ENCODE measurements around the gene SNAPC2. TPM values are rescaled to one million over a fixed set of nuclear protein-coding genes. Genes with fewer than 3 reads are reported as not detected.
"Not testable (repeated sequence)": the region's sequence is repeated elsewhere in the genome, so short reads cannot be mapped to it uniquely, and the experiment has no call there.

Gene SNAPC2
- total RNA-seq, 1 donor from 2014 or later, result 14.1 TPM

DNA sequence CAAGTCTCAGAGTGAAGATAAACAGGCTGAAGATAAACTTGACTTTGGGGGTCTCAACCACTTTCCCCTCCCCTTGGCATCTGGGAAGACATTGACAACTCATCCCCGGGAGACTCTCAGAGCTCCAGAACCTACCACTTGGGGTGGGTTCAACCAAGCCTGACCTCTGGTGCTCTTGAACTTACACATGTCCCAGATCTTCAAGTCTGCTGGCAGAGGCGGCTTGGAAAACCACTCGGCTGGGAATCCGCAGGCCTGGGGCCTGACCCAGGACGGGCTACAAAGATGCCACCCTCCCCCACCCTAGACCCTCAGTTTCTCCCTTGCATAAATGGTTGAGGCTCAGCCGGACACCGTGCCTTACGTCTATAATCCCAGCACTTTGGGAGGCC is 31.3 kb upstream of the SNAPC2 start:
- no peak for DNase-seq

DNA sequence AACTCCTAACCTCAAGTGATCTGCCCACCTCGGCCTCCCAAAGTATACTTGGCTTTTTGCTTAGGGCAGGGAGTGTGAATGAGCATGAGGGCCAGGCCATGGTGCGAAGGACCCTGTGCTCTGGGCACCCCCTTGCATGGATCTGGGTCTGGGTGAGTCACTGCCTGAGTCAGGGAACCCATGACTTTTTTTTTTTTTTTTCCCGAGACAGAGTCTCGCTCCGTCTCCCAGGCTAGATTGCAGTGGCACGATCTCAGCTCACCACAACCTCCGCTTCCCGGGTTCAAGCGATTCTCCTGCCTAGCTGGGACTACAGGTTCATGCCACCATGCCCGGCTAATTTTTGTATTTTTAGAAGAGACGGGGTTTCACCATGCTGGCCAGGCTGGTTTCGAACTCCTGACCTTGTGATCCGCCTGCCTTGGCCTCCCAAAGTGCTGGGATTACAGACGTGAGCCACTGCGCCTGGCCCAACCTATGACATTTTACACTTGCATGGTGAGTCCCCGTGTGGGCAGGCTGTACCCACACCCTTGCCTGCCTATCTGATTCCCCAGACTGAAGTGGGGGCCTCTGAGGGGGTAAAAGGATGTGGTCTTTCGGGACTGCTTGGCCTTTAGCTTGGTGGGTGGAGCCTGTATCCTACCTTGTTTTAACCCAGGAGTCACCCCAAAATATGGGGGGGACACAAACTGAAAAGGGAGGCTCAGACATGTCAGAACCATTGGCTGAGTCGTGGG is 26.6 kb upstream of the SNAPC2 start:
- not testable (repeated sequence) for DNase-seq

DNA sequence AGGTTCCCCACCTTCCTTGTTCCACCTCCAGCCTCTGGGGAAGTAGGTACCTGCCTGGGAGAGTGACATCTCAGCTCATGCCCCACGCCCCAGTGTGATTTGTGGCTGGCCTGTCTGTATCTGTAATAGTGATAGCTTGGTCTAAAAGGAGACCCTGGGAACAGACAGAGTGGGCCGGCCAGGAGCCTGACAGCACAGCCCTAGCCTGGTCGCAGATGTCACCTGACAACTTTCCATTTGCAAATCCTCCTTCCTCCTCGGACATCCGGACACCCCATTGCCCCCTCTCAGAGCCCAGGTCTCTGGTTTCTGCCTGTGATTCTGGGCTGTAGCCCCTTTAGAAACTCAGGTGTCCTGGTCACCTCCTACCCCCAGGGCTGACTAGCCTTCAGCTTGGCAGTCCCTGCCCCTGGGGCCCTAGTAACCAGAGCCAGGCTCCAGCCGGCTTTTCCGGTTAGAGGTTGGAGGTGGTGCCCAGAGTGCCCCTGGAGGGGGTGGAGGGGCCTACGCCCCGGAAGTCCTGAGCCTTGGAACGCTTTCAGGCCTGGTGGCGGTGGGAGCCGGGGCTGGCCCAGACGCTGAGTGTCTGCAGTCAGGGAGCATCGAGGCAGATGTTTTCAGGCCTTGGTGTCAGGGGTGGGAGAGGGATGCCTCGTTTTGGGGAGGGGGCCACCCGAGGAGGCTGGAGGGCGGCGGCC is 25.4 kb upstream of the SNAPC2 start:
- no peak for DNase-seq

DNA sequence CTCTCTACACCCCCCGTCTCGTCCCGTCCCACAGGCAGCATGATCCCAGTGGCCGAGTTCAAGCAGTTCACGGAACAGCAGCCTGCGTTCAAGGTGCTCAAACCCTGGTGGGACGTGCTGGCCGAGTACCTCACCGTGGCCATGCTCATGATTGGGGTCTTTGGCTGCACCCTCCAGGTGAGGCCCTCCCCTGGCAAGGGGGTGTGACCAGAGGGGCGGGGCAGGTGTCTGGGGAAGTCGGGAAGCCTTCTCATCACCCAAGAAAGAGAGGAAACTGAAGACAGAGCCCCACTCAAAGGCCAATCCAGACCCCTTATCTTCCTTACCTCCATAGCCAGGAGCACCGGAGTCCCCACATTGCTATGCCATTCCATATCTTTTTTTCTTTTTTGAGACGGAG is 24.6 kb upstream of the SNAPC2 start:
- DNase-seq, result no peak

DNA sequence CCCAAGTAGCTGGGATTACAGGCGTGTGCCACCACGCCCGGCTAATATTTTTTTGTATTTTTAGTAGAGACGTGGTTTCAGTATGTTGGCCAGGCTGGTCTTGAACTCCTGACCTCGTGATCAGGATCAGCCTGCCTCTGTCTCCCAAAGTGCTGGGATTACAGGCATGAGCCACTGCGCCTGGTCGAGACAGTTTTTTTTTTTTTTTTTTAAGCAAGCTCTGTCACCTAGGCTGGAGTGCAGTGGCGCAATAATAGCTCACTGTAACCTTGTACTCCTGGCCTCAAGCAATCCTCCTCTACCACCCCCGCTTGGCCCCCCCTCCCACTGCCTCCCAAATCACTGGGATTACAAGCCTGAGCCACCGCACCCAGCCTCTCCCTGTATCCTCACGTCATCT is 22.8 kb upstream of the SNAPC2 start:
- DNase-seq, result no peak

DNA sequence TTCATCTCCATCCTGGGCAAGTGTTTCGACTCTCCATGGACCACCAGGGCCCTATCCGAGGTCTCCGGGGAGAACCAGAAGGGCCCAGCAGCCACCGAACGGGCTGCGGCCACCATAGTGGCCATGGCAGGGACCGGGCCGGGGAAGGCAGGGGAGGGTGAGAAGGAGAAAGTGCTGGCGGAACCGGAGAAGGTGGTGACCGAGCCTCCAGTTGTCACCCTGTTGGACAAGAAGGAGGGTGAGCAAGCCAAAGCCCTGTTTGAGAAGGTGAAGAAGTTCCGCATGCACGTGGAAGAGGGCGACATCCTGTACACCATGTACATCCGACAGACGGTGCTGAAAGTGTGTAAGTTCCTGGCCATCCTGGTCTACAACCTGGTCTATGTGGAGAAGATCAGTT is 21.2 kb upstream of the SNAPC2 start:
- no peak for DNase-seq

DNA sequence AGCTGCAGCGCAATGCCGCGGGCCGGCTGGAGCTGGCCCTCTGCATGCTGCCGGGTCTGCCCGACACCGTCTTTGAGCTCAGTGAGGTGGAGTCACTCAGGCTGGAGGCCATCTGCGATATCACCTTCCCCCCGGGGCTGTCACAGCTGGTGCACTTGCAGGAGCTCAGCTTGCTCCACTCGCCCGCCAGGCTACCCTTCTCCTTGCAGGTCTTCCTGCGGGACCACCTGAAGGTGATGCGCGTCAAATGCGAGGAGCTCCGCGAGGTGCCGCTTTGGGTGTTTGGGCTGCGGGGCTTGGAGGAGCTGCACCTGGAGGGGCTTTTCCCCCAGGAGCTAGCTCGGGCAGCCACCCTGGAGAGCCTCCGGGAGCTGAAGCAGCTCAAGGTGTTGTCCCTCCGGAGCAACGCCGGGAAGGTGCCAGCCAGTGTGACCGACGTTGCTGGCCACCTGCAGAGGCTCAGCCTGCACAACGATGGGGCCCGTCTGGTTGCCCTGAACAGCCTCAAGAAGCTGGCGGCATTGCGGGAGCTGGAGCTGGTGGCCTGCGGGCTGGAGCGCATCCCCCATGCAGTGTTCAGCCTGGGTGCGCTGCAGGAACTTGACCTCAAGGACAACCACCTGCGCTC is 20.3 kb upstream of the SNAPC2 start:
- DNase-seq, result no peak

DNA sequence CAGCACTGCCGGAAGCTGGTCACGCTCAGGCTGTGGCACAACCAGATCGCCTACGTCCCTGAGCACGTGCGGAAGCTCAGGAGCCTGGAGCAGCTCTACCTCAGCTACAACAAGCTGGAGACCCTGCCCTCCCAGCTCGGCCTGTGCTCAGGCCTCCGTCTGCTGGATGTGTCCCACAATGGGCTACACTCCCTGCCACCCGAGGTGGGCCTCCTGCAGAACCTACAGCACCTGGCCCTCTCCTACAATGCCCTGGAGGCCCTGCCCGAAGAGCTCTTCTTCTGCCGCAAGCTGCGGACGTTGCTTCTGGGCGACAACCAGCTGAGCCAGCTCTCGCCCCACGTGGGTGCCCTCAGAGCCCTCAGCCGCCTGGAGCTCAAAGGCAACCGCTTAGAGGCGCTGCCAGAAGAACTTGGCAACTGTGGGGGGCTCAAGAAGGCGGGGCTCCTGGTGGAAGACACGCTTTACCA is 19.7 kb upstream of the SNAPC2 start:
- no peak for DNase-seq

DNA sequence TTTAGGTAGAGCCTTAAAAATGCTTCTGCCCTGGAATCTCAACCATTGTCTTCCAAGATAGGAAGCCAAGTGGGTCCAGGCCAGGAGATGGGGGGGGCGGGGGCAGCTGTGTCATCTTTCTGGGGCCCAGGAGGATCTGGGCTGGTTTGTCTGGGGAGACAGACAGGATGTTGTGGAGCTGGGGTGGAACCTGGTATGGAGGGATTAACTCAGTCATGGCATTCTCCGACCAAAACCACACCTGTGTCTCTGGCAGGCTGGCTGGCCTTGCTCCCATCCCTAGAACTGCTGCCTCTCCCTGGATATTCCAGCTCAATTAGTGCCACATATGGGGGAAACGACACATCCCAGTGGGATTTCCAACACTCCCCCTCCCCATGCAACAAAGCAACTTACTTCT is 19.2 kb upstream of the SNAPC2 start:
- DNase-seq, result no peak

DNA sequence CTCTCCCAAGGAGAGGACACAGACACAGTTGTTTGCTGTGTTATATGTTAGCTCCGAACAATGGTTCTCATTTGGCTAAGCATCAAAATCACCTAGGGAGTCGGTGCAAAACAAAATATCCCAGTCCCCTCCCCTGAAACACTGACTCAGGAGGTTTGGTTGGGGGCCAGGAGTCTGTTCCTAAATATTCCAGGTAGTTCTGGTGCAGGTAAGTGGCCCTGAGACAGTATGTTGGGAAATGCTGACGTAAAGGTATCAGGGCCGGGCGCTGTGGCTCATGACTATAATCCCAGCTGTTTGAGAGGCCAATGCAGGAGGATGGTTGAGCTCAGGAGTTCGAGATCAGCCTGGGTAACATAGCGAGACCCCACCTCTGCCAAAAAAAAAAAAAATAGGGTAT is 18.8 kb upstream of the SNAPC2 start:
- no peak for DNase-seq

DNA sequence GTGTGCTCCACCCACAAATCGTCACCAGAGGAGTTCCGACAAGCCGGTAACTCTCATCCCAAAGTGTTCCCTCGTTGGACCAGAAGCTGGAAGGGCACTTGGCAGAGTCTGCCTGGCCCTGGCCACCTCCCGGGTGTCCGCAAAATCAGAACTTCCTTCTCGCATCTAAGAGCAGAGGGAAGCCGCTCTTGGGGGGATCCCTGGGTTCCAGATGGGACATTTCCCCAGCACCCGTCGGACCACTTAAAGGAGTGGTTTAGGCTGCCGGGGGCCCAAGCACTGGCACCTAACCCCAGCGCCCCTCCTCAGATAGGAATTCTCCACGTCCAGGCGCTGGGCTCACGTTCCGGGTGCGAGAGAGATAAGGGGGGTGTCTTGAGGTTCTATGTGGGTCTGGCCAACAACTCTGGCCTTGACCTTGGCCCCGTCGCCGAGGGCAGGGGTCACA is 17.3 kb upstream of the SNAPC2 start:
- no peak for DNase-seq

DNA sequence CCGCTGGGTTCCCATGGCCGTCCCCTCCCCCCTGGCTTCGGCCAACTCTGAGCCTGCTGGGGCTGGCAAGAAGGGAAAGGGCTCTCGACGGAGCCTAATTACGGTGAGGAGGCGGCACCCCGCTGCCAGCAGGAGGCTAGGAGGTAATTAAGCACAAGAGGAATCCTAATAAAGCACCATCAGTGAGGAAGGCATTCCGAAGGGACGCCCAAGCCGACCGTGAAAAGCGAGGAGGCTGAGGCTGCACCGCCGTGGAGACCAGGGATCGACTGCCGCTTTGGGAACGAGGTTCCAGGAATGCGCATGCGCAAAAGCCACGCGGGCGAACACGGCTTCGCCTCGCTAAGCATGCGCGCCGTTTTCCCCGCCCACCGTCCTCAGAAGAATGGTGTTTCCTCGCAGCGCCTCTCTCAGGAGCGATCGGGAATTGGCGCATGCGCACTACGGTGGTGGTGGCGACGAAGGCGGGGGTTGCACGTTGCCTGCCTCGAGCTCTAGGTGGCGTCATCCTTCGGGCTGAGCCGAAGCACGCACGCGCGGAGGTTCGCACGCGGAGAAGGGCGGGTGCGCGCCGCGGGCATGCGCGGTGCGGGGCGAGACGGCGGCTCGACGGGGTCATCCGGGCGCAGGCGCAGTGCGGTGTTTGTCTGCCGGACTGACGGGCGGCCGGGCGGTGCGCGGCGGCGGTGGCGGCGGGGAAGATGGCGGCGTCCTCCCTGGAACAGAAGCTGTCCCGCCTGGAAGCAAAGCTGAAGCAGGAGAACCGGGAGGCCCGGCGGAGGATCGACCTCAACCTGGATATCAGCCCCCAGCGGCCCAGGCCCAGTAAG is 16.7 kb upstream of the SNAPC2 start, which contains the start of gene MAP2K7:
TSS of gene MAP2K7 (plus strand) at position 634 of the 830 bp plus-strand sequence. CDS start at position 702, 68 bp downstream.
- peak; percentile 100 for DNase-seq

DNA sequence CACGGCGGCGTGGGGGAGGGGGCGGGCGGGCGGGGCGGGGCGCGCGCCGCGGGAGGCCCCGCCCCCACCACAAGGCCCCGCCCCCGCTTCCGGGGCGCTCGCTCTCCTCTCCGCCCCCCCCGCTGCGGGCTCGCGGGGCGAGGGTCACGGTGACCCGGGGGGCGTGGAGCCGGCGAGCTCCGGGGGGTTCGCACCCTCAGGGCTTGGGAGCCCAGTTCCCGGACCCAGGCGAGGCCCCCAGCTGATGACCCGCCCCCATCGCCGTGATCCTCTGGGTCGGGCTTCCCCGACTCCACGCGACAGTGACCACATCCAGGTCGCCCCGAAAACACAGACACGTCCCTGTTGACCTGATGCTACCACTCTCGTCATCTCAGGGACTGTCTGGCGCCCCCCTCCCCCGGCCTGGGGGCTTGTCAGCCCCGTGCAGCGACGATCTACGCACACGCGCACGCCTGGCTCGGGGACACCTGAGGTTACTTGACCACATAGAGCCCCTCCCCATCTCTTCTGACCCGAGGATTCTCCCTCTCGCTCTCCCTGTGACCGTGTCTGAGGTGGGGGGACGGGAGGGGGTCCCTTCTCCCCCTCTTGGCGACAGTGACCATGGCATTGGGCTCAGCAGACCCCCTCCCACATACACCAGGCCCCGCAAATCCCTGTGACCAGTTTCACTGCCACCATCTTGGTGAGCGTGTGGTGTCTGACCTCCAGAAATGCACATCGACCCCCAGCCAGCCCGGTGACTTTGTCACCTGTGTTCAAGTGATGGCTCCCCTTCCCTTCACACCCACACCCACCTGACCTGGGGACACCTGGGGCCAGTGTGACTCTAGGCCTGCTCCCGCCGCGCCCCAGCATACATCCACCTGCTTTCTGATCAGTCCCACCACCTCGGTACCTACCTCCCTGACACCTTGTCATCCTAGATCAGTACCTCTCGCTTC is 15.8 kb upstream of the SNAPC2 start:
- DNase-seq, result peak; percentile 30

DNA sequence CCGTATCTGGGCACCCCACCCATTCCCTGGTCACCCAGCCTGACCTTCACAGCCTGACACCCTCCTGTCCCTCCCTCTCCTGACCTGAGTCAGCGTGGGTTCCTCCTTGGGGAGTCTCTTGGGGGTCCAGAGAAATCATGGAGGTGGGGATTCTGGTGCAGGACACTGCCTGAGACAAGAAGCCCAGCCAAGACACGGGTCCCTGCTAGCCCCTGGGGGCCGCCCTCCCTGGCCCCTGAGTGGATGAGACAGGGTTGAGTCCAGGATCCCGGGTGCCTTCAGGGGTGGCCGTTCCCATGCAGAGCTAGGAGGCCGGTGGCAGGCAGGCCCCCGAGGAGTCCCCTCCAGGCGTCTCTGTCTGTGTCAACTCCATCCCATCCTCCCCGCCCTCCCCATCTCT is 14.9 kb upstream of the SNAPC2 start:
- no peak for DNase-seq

DNA sequence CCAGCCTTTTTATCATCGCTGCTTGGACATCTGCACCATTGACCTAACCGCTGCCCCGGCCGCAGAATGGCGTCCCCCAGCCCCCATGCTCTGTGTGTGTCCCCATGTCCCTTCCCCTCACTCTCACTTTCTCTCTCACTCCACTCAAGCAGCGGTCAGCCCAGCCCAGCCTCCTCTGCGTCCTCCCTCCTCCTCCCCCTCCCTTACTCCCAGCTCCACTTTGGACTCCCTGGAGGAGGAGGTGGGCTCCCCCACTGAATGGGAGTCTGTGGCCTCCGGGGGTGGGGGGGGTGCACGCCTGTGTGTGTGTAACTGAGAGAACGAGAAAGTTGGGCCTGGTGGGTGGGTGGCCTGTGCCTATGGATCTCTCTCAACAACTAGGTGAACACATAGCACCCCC is 14.3 kb upstream of the SNAPC2 start:
- DNase-seq, result no peak

DNA sequence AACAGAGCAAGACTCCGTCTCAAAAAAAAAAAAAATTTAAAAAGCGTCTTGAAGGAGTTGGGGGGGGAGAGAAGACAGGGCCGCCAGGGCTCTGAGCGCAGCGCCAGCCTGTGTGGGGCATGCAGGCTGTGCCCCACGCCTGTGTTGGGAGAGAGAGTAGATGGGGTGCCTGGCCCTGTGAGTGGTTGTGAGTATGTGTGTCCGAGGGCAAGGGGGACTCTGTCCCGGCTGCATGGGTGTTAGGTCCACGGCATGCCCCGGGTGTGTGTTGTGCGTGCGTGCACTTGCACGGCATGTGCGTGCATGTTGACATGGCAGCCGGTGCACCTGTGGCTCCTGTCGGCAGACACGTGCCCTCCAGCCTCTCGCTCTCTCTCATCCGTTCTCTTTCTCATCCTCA is 13.0 kb upstream of the SNAPC2 start:
- DNase-seq, result no peak

DNA sequence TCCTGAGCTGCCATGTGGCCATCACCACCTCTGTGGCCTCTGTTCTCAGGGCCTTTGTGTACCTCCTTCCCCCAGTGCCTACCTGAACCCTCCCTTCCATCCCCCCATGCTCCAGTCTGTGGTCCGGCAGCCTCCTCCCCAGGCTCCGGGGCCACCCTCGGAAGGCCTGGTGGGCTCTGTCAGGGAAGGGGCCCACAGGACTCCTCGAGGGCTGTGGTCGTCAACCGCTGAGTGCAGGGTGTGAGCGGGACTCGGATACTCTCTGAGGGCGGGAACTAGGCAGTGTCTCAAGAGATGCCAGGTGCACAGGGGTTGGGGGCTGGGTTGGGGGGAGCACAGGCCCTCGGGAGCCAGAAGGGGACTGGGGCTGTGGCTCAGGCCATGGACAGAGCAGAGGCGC is 12.6 kb upstream of the SNAPC2 start:
- DNase-seq, result no peak

DNA sequence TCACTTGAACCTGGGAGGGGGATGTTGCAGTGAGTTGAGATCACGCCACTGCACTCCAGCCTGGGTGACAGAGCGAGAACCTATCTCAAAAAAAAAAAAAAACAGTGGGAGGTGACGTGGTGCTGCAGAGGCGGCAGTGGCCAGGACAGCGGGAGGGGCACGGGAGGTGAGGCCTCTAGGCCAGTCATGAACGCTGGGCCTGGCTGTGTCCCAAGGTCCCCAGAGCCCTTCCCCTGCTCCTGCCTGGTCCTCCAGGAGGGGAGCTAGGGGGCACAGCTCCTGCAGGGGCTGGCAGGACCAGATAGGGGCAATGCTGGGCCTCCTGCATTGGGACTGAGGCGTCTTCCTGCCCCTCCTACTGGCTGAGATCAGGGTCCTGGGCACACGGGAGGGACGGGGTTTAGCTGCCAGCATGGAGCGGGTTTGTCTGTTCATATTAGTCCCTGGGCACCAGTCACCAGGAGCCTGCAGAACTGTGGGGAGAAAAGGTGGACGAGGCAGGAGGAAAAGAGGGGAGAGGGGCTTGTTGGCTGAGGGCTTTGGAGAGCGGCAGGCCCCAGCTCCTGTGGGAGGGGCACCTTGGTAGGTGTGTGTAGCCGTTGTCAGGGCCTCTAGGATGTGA is 11.9 kb upstream of the SNAPC2 start:
- no peak for DNase-seq

DNA sequence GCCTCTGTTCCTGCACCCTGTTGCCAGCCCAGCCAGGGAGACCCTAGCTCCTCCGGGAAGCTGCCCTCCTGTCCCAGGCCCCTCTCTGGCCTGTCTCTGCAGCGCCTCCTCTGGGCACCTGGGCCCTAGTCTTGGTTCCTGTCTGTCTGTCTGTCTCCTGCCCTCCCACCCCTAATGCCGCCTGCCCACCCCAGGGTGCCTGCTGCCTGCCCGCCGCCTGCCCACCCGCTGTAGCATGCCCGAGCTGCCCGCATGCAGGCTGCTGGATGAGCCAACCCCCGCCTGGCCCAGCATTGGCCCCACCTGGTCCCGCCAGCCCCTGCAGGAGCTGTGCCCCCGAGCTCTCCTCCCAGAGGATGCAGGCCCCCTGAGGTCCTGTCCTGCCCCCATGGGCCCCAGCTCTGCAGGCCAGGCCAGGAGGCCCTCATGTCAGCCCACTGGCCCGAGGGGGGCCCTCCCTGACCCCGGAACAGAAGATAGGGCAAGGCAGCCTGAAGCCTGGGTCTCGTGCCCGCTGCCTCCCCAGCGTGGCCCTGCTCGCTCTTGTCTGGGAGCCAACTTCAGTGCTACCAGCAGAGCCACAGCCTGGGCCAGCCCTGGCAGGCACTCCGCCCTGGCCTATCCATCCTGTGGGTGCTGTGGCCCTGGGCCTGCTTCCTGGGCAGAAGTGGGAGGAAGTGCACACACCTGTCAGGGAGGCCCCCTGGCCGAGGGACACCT is 11.2 kb upstream of the SNAPC2 start:
- DNase-seq, result no peak

DNA sequence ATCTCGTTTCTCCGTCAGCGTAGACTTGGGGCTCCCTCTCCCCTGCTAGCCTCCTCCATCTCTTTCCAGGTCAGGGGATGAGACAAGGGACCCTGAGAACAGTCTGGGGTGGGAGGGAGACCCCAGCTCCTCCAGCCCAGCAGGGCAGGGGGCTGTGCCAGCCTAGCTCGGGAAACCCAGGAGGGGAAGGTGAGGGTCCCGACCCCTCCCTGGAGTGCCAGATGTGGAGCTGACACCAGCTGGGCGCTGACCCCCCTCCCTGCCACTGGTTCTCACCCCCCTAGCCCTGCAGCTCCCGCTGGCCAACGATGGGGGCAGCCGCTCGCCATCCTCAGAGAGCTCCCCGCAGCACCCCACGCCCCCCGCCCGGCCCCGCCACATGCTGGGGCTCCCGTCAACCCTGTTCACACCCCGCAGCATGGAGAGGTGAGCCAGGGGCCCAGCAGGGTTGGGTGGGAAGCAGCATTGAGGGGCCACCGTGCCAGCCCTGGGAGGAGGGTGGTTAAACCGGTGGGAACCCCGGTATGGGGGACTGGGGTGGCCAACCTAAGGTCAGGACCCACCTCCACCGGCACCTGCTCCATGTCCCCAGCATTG is 10.6 kb upstream of the SNAPC2 start:
- DNase-seq, result no peak

Measured in dermis blood vessel endothelial cell (primary cell).